ENCODE measurements around the gene CNDP2. TPM values are rescaled to one million over a fixed set of nuclear protein-coding genes. Genes with fewer than 3 reads are reported as not detected.

The CNDP2 gene
- total and polyA plus RNA-seq, 2 of the 13 experiments (the other 11 are each of a cell fraction or from before 2014, with no cell fraction given): 64.7 to 80.8 TPM

DNA sequence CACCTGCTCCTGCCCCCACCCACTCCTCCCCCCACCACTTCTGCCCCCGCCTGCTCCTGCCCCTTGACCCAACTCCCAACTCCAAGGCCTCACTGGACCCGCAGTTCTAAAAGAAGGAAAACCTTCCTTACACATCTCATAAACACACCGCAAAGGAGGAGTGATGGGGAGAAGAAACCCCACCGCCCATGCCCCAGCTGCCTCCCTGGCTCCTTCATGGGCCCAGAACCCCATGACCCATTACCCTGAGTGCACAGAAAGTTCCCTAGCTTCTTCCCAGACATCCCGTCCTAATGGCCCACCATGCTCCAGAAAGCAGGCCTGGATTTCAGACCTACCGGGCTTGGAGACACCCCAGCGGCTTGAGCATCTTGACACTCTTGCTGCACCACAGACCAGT lies 17.8 kb upstream of the CNDP2 start (continued):
- TF ChIP-seq BRD4 (CRISPR knock-in tag; IDR thresholded peaks at IDR 0.05) (no peak), SCMH1 (CRISPR knock-in tag; IDR thresholded peaks at IDR 0.05; ENCODE audit: borderline replicate concordance) (no peak), ZNF687 (CRISPR knock-in tag; IDR thresholded peaks at IDR 0.05) (no peak), RARG (CRISPR knock-in tag; IDR thresholded peaks at IDR 0.05; ENCODE audit: low read depth) (no peak), ZNF546 (CRISPR knock-in tag; conservative IDR thresholded peaks at IDR 0.05) (no peak)
- TF ChIP-seq, protein P1, sequence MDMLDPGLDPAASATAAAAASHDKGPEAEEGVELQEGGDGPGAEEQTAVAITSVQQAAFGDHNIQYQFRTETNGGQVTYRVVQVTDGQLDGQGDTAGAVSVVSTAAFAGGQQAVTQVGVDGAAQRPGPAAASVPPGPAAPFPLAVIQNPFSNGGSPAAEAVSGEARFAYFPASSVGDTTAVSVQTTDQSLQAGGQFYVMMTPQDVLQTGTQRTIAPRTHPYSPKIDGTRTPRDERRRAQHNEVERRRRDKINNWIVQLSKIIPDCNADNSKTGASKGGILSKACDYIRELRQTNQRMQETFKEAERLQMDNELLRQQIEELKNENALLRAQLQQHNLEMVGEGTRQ (IDR thresholded peaks at IDR 0.05; ENCODE audit: low read depth, low read length): no peak
- TF ChIP-seq, protein P1 (CRISPR knock-in tag; IDR thresholded peaks at IDR 0.05; ENCODE audit: borderline replicate concordance): no peak

DNA sequence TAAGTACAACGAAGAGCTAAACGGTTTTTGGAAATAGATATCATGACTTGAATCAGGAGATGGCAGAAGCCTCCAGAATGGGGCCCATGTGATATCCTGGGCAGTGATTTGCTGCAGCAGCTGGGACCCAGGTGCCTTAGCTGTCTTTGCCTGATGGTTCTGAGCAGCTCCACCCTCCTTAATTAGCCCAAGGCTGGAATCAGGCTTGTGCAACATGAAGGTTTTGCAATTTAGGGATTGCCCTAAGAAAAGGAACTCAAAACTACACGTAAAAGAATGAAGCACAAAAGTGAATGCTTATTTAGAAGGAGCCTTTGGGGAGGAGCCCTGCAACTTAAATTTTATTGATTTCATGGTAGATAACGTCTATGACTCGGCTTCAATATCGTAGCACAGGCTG lies 17.3 kb upstream of the CNDP2 start:
- Histone ChIP-seq H3K4me3 (replicated peaks in 1 of 3; ENCODE audit: insufficient read depth in 1 of 3, low read depth in 2 of 3, low read length in 3 of 3) (no peak overlapping the region), H4K20me1 (ENCODE audit: insufficient read depth, low read length) (no peaks in the 10 kb centered on the region), H3K9ac (ENCODE audit: insufficient read depth, low read depth, low read length) (no peak overlapping the region), H3K27me3 (ENCODE audit: control insufficient read depth in 1 of 2, insufficient read depth in 2 of 2, low read length in 2 of 2) (no peaks in the 10 kb centered on the region), H3K4me2 (ENCODE audit: low read depth, low read length) (no peak overlapping the region), H3K27ac (ENCODE audit: extremely low read length, insufficient read depth, low read length) (no peak overlapping the region), H3K4me1 (ENCODE audit: insufficient read depth, low read length) (peaks cover 38% of the 10 kb centered on the region), H3K9me3 (ENCODE audit: low read length) (no peaks in the 10 kb centered on the region), H2AFZ (ENCODE audit: low read length) (no peak overlapping the region), H3K36me3 (replicated peaks in 1 of 2; ENCODE audit: control insufficient read depth in 1 of 2, insufficient read depth in 2 of 2, low read length in 2 of 2) (no peaks in the 10 kb centered on the region), H3K79me2 (ENCODE audit: insufficient read depth, low read length) (no peaks in the 10 kb centered on the region)
- in situ Hi-C loops (cut with HindIII; ENCODE audit: extremely low pct_ligation_motif_present, low pct_unique_long_range_greater_than_20kb) (loop anchor here (25.0 kb wide), 1 partner anchor 292 kb away; no protein-coding TSS in a partner anchor), intact Hi-C loops (cut with micrococcal nuclease; ENCODE audit: unreplicated experiment) (no loop called here)
- no TSS peak for BruUV-seq (replicated peaks)
- CTCF ChIA-PET (ENCODE audit: low intra/inter-chr PET ratio, low total read pairs): no interaction called here
- DNase-seq (ENCODE audit: low spot score): no peak
- WGBS (ENCODE audit: low lambda C conversion rate): 64% methylated on average over 6 of the region's 6 CpGs
- FAIRE-seq: no peak
- POLR2A ChIA-PET: no interaction called here
- ATAC-seq: no peak
- no peak for TF ChIP-seq PCBP2 (optimal IDR thresholded peaks at IDR 0.05; ENCODE audit: low read depth, low read length, poor library complexity, severe bottlenecking)
- TF ChIP-seq, protein P2, sequence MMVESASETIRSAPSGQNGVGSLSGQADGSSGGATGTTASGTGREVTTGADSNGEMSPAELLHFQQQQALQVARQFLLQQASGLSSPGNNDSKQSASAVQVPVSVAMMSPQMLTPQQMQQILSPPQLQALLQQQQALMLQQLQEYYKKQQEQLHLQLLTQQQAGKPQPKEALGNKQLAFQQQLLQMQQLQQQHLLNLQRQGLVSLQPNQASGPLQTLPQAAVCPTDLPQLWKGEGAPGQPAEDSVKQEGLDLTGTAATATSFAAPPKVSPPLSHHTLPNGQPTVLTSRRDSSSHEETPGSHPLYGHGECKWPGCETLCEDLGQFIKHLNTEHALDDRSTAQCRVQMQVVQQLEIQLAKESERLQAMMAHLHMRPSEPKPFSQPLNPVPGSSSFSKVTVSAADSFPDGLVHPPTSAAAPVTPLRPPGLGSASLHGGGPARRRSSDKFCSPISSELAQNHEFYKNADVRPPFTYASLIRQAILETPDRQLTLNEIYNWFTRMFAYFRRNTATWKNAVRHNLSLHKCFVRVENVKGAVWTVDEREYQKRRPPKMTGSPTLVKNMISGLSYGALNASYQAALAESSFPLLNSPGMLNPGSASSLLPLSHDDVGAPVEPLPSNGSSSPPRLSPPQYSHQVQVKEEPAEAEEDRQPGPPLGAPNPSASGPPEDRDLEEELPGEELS (CRISPR knock-in tag; IDR thresholded peaks at IDR 0.05): no peak
- no peak for TF ChIP-seq ZBTB42 (CRISPR knock-in tag; IDR thresholded peaks at IDR 0.05)
- no peak for TF ChIP-seq ZBTB1 (CRISPR knock-in tag; IDR thresholded peaks at IDR 0.05; ENCODE audit: borderline replicate concordance)
- TF ChIP-seq HCFC1 (IDR thresholded peaks at IDR 0.05; ENCODE audit: low read depth, low read length): no peak
- no peak for TF ChIP-seq BRD4 (CRISPR knock-in tag; IDR thresholded peaks at IDR 0.05)

Measured in HepG2 (cell line).